ENCODE data around the gene GATA5.
A peak's percentile ranks its signal among the peaks of the same experiment; 100 is the strongest.

The GATA5 gene

GRCh38 chr20:62451970-62452369, 23.8 kb downstream of the GATA5 start:
- no peak overlapping the region for H3K4me3 ChIP-seq (ENCODE audit: low read depth, low read length)
- TF ChIP-seq, protein P1, sequence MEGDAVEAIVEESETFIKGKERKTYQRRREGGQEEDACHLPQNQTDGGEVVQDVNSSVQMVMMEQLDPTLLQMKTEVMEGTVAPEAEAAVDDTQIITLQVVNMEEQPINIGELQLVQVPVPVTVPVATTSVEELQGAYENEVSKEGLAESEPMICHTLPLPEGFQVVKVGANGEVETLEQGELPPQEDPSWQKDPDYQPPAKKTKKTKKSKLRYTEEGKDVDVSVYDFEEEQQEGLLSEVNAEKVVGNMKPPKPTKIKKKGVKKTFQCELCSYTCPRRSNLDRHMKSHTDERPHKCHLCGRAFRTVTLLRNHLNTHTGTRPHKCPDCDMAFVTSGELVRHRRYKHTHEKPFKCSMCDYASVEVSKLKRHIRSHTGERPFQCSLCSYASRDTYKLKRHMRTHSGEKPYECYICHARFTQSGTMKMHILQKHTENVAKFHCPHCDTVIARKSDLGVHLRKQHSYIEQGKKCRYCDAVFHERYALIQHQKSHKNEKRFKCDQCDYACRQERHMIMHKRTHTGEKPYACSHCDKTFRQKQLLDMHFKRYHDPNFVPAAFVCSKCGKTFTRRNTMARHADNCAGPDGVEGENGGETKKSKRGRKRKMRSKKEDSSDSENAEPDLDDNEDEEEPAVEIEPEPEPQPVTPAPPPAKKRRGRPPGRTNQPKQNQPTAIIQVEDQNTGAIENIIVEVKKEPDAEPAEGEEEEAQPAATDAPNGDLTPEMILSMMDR (IDR thresholded peaks at IDR 0.05; ENCODE audit: low read depth, low read length), result no peak
- in situ Hi-C loops (cut with HindIII; ENCODE audit: low sequenced_read_pairs), result no loop called here
- DNase-seq (ENCODE audit: low read depth, low spot score), result no peak

DNA sequence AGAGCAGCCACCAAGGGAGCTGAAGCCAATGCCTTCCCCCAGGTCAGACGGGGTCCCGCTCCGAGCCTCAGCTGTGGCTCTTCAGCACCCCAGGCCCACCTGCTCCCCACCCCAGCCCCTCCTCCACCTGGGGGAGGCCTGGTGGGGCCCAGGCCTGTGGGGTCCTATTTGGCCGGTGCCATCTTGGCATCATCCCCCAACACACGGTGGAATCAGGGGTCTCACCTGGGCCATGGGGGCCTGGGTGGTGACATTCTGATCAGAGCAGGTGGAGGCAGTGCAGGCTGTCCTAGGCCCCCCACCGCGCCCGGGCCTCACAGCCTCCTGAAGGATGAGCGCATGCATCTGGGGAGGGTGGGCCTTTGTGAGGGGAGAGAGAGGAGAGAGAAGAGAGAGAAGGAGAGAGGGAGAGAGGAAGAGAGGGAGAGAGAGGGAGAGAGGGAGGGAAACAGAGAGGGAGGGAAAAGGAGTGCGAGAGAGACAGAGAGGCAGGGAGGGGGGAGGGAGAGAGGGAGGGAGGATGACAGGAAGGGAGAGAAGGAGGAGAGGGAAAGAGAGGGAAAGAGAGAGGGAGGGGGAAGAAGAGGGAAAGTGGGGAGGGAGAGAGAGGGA, 24.5 kb downstream of the GATA5 start:
- in situ Hi-C loops (cut with HindIII; ENCODE audit: low sequenced_read_pairs), result no loop called here
- TF ChIP-seq, protein P1 (IDR thresholded peaks at IDR 0.05; ENCODE audit: low read depth, low read length), result no peak
- DNase-seq (ENCODE audit: low read depth, low spot score), result no peak
- H3K4me3 ChIP-seq (ENCODE audit: low read depth, low read length), result no peak overlapping the region

DNA sequence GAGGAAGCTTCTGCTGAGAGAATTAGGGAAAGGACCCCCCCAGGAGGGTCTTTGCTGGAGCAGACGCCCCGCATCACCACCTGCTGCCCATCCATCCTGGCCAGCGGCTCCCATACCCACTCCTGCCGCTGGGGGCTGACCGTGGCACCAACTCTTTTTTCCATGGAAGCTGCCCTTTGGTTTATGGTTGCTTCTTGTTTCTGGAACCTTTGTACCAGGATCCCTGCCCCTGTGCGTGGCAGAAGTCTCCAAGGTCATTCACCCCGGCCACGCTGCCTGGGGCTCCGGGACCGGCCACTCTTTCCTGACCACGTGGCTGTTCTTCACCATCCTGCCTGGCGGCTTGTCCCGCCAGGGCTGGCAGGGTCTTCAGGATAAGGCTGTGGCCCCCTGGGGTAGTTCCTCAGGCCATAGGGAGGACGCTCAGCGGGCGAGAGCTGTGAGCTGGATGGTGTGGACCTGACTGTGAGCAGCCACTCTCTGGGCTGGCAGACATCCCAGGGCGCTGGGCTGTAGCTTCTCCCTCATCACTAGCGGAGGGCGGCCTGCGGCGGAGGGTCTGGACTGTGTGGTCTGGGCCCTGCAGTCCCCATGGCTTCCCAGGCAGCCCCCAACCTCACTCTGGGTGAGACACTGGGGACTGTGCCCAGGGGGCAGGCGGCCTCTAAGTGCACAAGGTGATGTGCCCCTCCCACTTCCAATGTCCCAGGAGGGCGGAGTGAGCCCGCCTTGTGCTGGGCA, 25.7 kb downstream of the GATA5 start:
- TF ChIP-seq, protein P1 (IDR thresholded peaks at IDR 0.05; ENCODE audit: low read depth, low read length), result peak; percentile 13
- in situ Hi-C loops (cut with HindIII; ENCODE audit: low sequenced_read_pairs), result no loop called here
- no peak for DNase-seq (ENCODE audit: low read depth, low spot score)

GRCh38 chr20:62448788-62449187, 27.0 kb downstream of the GATA5 start:
- no peak for DNase-seq (ENCODE audit: low read depth, low spot score)
- no peak overlapping the region for H3K4me3 ChIP-seq (ENCODE audit: low read depth, low read length)
- in situ Hi-C loops (cut with HindIII; ENCODE audit: low sequenced_read_pairs), result no loop called here
- TF ChIP-seq, protein P1 (IDR thresholded peaks at IDR 0.05; ENCODE audit: low read depth, low read length), result no peak

More for the DNA sequence above, 25.7 kb downstream of the GATA5 start:
- no peak overlapping the region for H3K4me3 ChIP-seq (ENCODE audit: low read depth, low read length)

DNA sequence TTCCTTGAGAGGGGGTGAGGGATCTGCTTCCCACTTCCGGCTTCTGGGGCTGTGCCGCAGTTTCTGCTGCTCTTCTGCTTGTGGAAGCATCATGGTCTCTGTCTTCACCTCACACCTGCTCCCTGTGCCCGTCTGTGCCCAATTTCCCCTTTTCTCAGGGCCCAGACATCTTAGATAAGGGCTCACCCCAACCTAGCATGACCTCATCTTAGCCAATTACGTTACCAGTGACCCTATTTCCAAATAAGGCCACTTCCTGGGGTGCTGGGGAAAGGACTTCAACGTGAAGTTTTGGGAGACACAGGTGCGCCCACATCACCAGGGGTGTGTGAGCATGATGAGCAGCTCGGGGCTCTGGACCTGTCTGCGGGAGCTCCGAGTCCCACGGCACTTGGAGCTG, 27.8 kb downstream of the GATA5 start:
- no peak overlapping the region for H3K4me3 ChIP-seq (ENCODE audit: low read depth, low read length)
- in situ Hi-C loops (cut with HindIII; ENCODE audit: low sequenced_read_pairs), result no loop called here
- DNase-seq (ENCODE audit: low read depth, low spot score), result no peak
- TF ChIP-seq, protein P1 (IDR thresholded peaks at IDR 0.05; ENCODE audit: low read depth, low read length), result no peak

DNA sequence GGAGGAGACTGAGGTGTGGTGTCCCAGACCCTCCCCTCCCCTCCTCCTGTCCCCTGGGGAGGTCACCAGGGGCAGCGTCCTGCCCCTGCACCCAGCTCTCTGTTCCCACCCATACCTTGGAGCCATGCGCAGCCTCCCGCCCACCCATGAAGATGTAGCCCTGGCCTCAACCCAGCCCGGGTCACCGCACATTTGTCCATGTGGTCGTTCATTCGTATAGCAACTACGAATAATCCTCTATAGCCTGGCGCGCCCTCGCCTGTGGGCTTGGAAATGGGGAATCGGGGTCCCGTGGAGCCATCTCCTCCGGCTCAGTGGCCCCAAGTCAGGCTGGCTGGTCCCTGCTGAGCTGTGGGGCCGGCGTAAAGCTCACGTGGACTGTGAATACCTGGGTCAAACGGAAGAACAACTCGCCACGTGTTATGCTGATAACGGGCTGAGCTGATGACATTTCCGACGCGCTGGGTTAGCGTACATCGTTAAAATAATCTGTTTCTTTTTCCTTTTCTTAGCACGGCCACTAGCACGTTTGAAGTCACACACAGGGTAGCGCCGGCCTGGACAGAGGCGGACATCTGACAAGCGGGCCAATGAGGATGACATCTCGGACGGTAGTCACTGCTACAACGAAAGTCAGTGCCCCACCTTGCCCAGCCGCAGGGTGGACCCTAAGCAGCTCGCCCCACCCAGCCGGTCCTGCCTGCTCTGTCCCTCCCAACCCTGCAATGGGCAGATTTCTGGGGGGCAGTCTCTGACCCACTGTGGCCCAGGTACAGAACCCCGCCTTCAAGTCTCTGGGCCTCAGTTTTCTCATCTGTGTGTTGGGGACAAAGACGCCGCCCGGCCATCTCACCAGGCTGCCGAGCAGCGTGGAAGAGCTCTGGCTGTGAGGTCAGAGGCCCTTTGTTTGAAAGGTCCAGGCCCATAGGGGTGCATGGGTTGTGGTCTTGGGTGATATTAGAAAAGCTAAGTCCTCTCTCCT, 28.6 kb downstream of the GATA5 start:
- no peak overlapping the region for H3K4me3 ChIP-seq (ENCODE audit: low read depth, low read length)
- no peak for DNase-seq (ENCODE audit: low read depth, low spot score)
- TF ChIP-seq, protein P1 (IDR thresholded peaks at IDR 0.05; ENCODE audit: low read depth, low read length), result no peak
- in situ Hi-C loops (cut with HindIII; ENCODE audit: low sequenced_read_pairs), result no loop called here
